Astrocyte (in vitro differentiated cells and primary cell): ENCODE measurements around the gene FAAH.

ENCODE experiments used
- EZH2 ChIP-seq: IDR thresholded peaks from 2 replicates; pipeline ENCODE4 v1.6.1; 2012; ENCODE audit warnings: mild to moderate bottlenecking, low read length, inconsistent platforms; ENCODE audit not compliant: insufficient read depth
- TF ChIP-seq, protein P1 (sequence below): IDR thresholded peaks from 2 replicates; pipeline ENCODE4 v1.5.1; 2011; ENCODE audit warnings: low read depth, mild to moderate bottlenecking, inconsistent platforms, low read length, moderate library complexity; ENCODE audit not compliant: insufficient read depth

DNA sequence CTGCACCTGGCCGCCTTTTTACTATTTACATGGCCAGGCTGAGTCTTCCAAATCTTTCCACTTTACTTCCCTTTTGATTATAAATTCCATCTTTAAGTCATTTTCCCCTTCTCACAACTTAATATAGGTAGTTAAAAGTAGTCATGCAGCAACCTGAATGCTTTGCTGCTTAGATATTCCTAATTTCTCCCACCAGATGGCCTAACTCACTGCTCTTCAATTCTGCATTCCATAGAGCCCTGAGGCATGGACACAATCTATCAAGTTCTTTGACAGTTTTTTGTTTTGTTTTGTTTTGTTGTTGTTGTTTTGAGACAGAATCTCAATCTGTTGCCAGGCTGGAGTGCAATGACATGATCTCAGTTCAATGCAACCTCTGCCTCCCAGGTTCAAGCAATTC is 21.7 kb upstream of the FAAH start:
- TF ChIP-seq, protein P1, sequence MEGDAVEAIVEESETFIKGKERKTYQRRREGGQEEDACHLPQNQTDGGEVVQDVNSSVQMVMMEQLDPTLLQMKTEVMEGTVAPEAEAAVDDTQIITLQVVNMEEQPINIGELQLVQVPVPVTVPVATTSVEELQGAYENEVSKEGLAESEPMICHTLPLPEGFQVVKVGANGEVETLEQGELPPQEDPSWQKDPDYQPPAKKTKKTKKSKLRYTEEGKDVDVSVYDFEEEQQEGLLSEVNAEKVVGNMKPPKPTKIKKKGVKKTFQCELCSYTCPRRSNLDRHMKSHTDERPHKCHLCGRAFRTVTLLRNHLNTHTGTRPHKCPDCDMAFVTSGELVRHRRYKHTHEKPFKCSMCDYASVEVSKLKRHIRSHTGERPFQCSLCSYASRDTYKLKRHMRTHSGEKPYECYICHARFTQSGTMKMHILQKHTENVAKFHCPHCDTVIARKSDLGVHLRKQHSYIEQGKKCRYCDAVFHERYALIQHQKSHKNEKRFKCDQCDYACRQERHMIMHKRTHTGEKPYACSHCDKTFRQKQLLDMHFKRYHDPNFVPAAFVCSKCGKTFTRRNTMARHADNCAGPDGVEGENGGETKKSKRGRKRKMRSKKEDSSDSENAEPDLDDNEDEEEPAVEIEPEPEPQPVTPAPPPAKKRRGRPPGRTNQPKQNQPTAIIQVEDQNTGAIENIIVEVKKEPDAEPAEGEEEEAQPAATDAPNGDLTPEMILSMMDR = no peak
- no peak for TF ChIP-seq EZH2
